NCI-H345 (cell line): ENCODE results near the gene GRK3.
"Not testable (repeated sequence)": the region's sequence is repeated elsewhere in the genome, so short reads cannot be mapped to it uniquely, and the experiment has no call there.

Experiments used
- DNase-seq: peaks from one replicate; lab custom pipeline; 2025; lab: John Stamatoyannopoulos, UW

GRK3 gene

GRCh38 chr22:25564320-25564978 is at the start of gene GRK3:
Gene GRK3 (plus strand): TSS chr22:25564675. CDS start chr22:25565041, 366 bp downstream.
- peak; percentile 42 for DNase-seq

- DNase-seq, result no peak
Measured at GRCh38 chr22:25518000-25518663, 46.3 kb upstream of the GRK3 start.

GRCh38 chr22:25525376-25525775 is 39.1 kb upstream of the GRK3 start:
- DNase-seq, result no peak

- not testable (repeated sequence) for DNase-seq
Measured at GRCh38 chr22:25525804-25526584, 38.5 kb upstream of the GRK3 start.

- DNase-seq, result not testable (repeated sequence)
Measured at GRCh38 chr22:25527016-25527415, 37.5 kb upstream of the GRK3 start.

GRCh38 chr22:25528068-25528467 is 36.4 kb upstream of the GRK3 start:
- DNase-seq, result not testable (repeated sequence)

- not testable (repeated sequence) for DNase-seq
Measured at GRCh38 chr22:25529059-25529458, 35.4 kb upstream of the GRK3 start.

GRCh38 chr22:25529541-25530137 is 34.8 kb upstream of the GRK3 start:
- DNase-seq, result not testable (repeated sequence)

- not testable (repeated sequence) for DNase-seq
Measured at GRCh38 chr22:25531677-25532076, 32.8 kb upstream of the GRK3 start.

GRCh38 chr22:25534724-25535123 is 29.8 kb upstream of the GRK3 start:
- no peak for DNase-seq

- no peak for DNase-seq
Measured at GRCh38 chr22:25536589-25536988, 27.9 kb upstream of the GRK3 start.

GRCh38 chr22:25540166-25540907 is 24.1 kb upstream of the GRK3 start:
- DNase-seq, result no peak

- no peak for DNase-seq
Measured at GRCh38 chr22:25540908-25541660, 23.4 kb upstream of the GRK3 start.

- DNase-seq, result no peak
Measured at GRCh38 chr22:25542191-25542590, 22.3 kb upstream of the GRK3 start.

GRCh38 chr22:25542720-25543402 is 21.6 kb upstream of the GRK3 start:
- DNase-seq, result no peak

GRCh38 chr22:25545146-25545545 is 19.3 kb upstream of the GRK3 start:
- no peak for DNase-seq

- DNase-seq, result no peak
Measured at GRCh38 chr22:25545672-25546071, 18.8 kb upstream of the GRK3 start.

GRCh38 chr22:25546242-25546641 is 18.2 kb upstream of the GRK3 start:
- no peak for DNase-seq

- DNase-seq, result no peak
Measured at GRCh38 chr22:25546751-25547150, 17.7 kb upstream of the GRK3 start.

- no peak for DNase-seq
Measured at GRCh38 chr22:25548866-25549464, 15.5 kb upstream of the GRK3 start.
